Activated CD4-positive, alpha-beta T cell treated with anti-CD3 and anti-CD28 coated beads for 36 hours (primary cell): ENCODE data around the gene MAP3K3. TPM values are rescaled to one million over a fixed set of nuclear protein-coding genes. Genes with fewer than 3 reads are reported as not detected.

Experiments used
- ATAC-seq: fragments of 200-7000 bp; cut with Tn5 transposase; one replicate; pipeline ENCODE4 v1.10.0; 2021; ENCODE audit warnings: mild to moderate bottlenecking, moderate library complexity
- CTCF ChIA-PET: fragments of 350-600 bp; sonication (Branson Sonifier 250); formaldehyde crosslinking; loops from one replicate; lab custom pipeline; 2021; ENCODE audit warnings: antibody characterized with exemption; lab: Charles Lee
- POLR2A ChIA-PET: fragments of 350-600 bp; sonication (Branson Sonifier 250); formaldehyde crosslinking; loops from one replicate; lab custom pipeline; 2021; ENCODE audit warnings: antibody characterized with exemption, inconsistent platforms; lab: Charles Lee
- DNase-seq: peaks from one replicate; pipeline ENCODE4 v3.0.0-alpha.2; 2020
- H3K27ac Mint-ChIP-seq: one replicate; pipeline ENCODE4 v1.8.0; 2021; ENCODE audit warnings: mixed read lengths
- H3K27me3 Mint-ChIP-seq: one replicate; pipeline ENCODE4 v1.8.0; 2021; ENCODE audit warnings: mixed read lengths
- H3K36me3 Mint-ChIP-seq: one replicate; pipeline ENCODE4 v1.8.0; 2021; ENCODE audit warnings: low read depth, mixed read lengths
- H3K4me1 Mint-ChIP-seq: one replicate; pipeline ENCODE4 v1.8.0; 2021; ENCODE audit warnings: mixed read lengths
- H3K4me3 Mint-ChIP-seq: one replicate; pipeline ENCODE4 v1.8.0; 2021; ENCODE audit warnings: mild to moderate bottlenecking, moderate library complexity, mixed read lengths
- H3K9me3 Mint-ChIP-seq: one replicate; pipeline ENCODE4 v1.8.0; 2021; ENCODE audit warnings: low read depth, mixed read lengths
- intact Hi-C, 2 experiments: fragments of 100-400 bp; cut with DNase I in 1 of 2; cut with micrococcal nuclease in 1 of 2; formaldehyde crosslinking; loops; one replicate each; pipeline versions ENCODE4 v1.14.2 to v1.15.1; 2022 to 2024; cut with DNase I, micrococcal nuclease
- total RNA-seq, 2 experiments: library from RNA; stranded (reverse); gene quantifications; one replicate each; pipeline ENCODE4 v1.2.3, GENCODE V29; 2021

MAP3K3 gene
- total RNA-seq, 2 experiments from 2014 or later = 22.4 to 22.9 TPM

GRCh38 chr17:63621229-63621683 lies 961 bp upstream of the MAP3K3 start:
- Mint-ChIP-seq H3K4me3 (peak overlapping the region; percentile 82), H3K27me3 (no peaks in the 10 kb centered on the region), H3K36me3 (no peaks in the 10 kb centered on the region), H3K27ac (peak overlapping the region; percentile 65), H3K4me1 (peaks cover 31% of the 10 kb centered on the region), H3K9me3 (no peaks in the 10 kb centered on the region)
- CTCF ChIA-PET = interaction anchor here (1.0 to 2.8 kb wide), 6 partner anchors 9 to 195 kb away, joined by 4 to 36 read pairs (median 4); no protein-coding TSS in a partner anchor
- ATAC-seq (no peak), DNase-seq (no peak)
- intact Hi-C loops = loop anchor here (1.0 to 10.0 kb wide), 4 partner anchors 120 to 204 kb away; partner anchors contain the start of genes CCDC47 (in 1 of the 2), CYB561 (in 1 of the 2), DDX42 (in 1 of the 2) and FTSJ3 (in 1 of the 2)
- POLR2A ChIA-PET = interaction anchor here (1.0 to 2.3 kb wide), 4 partner anchors 10 to 154 kb away, joined by 3 to 15 read pairs (median 4); no protein-coding TSS in a partner anchor

DNA sequence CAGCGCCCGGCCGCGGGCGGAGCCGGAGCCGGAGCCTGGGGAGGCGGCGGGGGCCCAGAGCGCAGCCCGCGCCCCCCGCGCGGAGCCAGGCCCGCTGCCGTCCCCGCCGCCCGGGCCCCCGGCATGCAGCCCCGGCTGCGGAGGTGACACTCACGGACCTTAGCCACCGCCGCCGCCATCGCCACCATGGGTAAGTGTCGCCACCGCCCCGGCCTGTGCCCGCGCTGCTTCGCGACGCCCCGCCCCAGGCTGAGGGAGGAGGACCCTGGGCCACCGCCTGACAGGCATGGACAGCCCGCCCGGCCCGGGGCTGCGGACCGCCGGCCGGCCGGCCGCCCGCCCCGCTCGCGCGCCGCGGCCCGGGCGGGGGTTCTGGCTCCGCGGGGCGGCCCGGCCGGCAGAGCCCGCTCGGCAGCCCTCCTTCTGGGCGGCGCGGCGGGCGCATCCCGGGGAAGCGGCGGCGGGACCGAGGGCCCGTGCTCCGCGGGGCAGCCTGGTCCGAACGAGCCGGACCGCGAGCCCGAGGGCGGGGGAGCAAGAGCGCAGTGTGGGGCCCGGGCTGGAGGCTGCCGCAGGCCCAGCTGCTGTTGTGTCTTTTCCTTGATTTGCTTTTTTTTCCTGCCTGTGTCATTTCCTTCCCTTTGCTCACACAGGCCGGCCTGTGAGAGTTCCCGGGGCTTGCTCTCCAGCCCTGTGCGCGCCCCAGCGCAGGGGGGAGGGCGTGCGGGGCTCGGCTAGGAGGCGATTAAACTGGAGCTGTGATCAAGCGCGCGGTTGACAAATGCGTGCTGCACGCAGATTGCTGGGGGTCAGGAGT lies 565 bp downstream of the MAP3K3 start:
- ChIA-PET POLR2A (interaction anchor here (0.5 to 2.3 kb wide), 13 partner anchors 11 to 677 kb away, joined by 3 to 15 read pairs (median 5); partner anchors contain the start of genes CCDC47, DCAF7 and DDX42), CTCF (interaction anchor here (0.9 to 2.8 kb wide), 9 partner anchors 10 to 226 kb away, joined by 3 to 36 read pairs (median 4); no protein-coding TSS in a partner anchor)
- H3K4me3 Mint-ChIP-seq = peak overlapping the region; percentile 88
- intact Hi-C loops = loop anchor here (1.0 to 10.0 kb wide), 15 partner anchors 22 to 970 kb away; partner anchors contain the start of genes CCDC47 (in 2 of the 2), CYB561 (in 2 of the 2), FTSJ3 (in 2 of the 2) and PSMC5 (in 2 of the 2)
- H3K4me1 Mint-ChIP-seq = peaks cover 40% of the 10 kb centered on the region
- no peaks in the 10 kb centered on the region for H3K27me3 Mint-ChIP-seq
- DNase-seq = peak; percentile 77
- peak; percentile 13 for ATAC-seq
- H3K36me3 Mint-ChIP-seq = no peaks in the 10 kb centered on the region
- H3K9me3 Mint-ChIP-seq = no peaks in the 10 kb centered on the region
- H3K27ac Mint-ChIP-seq = peak overlapping the region; percentile 90

DNA sequence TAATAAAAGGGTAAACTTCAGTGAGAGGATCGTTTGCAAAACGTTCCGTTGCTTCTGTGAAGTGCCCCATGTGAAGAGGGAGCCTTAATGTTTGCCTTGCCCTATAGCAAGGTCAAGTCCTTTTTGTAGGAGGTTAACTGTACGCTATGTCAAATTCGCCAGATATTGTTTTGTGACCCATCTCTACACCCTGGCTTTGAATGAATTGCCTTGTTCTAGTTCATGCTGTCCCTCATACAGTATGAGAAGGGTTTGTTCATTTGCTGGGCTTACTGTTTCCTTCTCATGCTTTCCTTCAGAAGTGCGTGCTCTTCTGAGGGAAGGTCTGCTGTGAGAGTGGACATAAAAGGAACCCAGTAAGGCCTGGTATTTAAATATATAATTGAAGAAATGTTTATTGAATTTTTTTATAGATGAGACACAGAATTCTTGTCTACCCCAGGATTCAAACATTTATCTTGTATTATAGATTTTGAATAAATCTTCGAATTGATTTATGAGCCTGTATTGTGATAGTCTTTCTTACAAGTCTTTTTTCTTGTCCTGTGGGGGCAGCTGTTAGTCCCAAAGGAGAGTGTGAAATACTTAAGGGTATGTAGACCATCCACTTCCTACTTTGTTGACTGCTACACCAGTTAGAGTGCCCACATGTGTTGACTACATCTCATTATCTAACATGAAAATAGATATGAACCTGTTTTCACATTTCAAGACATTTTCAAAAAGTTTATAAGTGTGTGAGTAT lies 1.7 kb downstream of the MAP3K3 start:
- CTCF ChIA-PET = interaction anchor here (1.0 to 2.8 kb wide), 6 partner anchors 9 to 217 kb away, joined by 4 to 36 read pairs (median 4); no protein-coding TSS in a partner anchor

GRCh38 chr17:63624531-63624880 lies 2.3 kb downstream of the MAP3K3 start:
- H3K27ac Mint-ChIP-seq = no peak overlapping the region
- no peaks in the 10 kb centered on the region for H3K27me3 Mint-ChIP-seq
- H3K9me3 Mint-ChIP-seq = no peaks in the 10 kb centered on the region
- ChIA-PET CTCF (interaction anchor here (1.0 to 3.1 kb wide), 6 partner anchors 9 to 218 kb away, joined by 4 to 10 read pairs (median 4); no protein-coding TSS in a partner anchor), POLR2A (interaction anchor here (0.9 kb wide), 1 partner anchor 13 kb away, joined by 3 read pairs; no protein-coding TSS in a partner anchor)
- H3K36me3 Mint-ChIP-seq = no peaks in the 10 kb centered on the region
- peak overlapping the region; percentile 88 for H3K4me3 Mint-ChIP-seq
- no peak for ATAC-seq
- peaks cover 40% of the 10 kb centered on the region for H3K4me1 Mint-ChIP-seq
- intact Hi-C loops = loop anchor here in 1 of 2 experiments (5.0 to 10.0 kb wide), 3 partner anchors 150 to 200 kb away; partner anchors contain the start of genes CCDC47, CYB561, DDX42 and FTSJ3
- DNase-seq = no peak

More for the DNA sequence above, 1.7 kb downstream of the MAP3K3 start:
- no peaks in the 10 kb centered on the region for H3K36me3 Mint-ChIP-seq
- intact Hi-C loops = loop anchor here (2.0 to 10.0 kb wide), 5 partner anchors 151 to 971 kb away; partner anchors contain the start of genes CCDC47 (in 1 of the 2), CYB561 (in 1 of the 2), DDX42 (in 1 of the 2) and ERN1 (in 1 of the 2)
- POLR2A ChIA-PET = interaction anchor here (0.9 to 2.3 kb wide), 3 partner anchors 12 to 74 kb away, joined by 3 to 15 read pairs (median 3); partner anchors contain the start of gene DCAF7
- no peak for ATAC-seq
- peaks cover 40% of the 10 kb centered on the region for H3K4me1 Mint-ChIP-seq
- H3K4me3 Mint-ChIP-seq = peak overlapping the region; percentile 88
- DNase-seq = no peak
- H3K27me3 Mint-ChIP-seq = no peaks in the 10 kb centered on the region
- H3K27ac Mint-ChIP-seq = no peak overlapping the region
- H3K9me3 Mint-ChIP-seq = no peaks in the 10 kb centered on the region

DNA sequence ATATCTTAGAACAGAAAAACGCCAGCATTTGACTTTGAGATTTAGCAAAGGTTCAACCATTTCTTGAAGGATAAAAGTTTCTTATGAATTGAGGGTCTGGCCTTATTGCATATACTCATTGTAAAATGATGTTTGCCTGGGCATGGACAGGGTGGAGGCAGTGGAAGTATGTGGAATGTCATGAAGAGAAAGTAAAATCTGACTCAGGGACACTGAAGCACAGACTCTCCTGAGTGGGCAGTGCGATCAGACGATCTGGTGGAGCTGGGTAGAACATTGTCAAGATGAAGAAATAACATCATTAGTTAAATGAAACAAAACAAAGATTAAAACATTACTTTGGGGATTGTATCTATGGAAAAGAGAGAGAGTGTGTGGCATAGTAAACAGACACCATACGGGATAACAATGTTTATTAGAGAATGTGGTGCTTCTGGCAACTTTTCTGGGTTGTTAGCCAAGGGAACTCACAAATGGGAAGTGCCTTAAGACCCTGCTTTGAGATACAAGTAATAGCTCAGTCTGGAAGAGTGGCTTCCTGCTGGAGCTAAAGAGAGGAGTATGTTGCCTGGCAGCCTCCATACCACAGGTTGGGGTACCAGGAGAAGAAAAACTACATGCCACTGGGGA lies 4.4 kb downstream of the MAP3K3 start:
- no peaks in the 10 kb centered on the region for H3K9me3 Mint-ChIP-seq
- intact Hi-C loops = loop anchor here in 1 of 2 experiments (10.0 kb wide), 2 partner anchors 148 to 198 kb away; partner anchors contain the start of genes CCDC47, DDX42, FTSJ3 and PSMC5
- POLR2A ChIA-PET = no interaction called here
- no peak overlapping the region for H3K4me3 Mint-ChIP-seq
- ATAC-seq (no peak), DNase-seq (no peak)
- no peaks in the 10 kb centered on the region for H3K36me3 Mint-ChIP-seq
- CTCF ChIA-PET = interaction anchor here (0.5 to 3.1 kb wide), 5 partner anchors 11 to 275 kb away, joined by 3 to 12 read pairs (median 5); no protein-coding TSS in a partner anchor
- no peaks in the 10 kb centered on the region for H3K27me3 Mint-ChIP-seq
- no peak overlapping the region for H3K27ac Mint-ChIP-seq
- H3K4me1 Mint-ChIP-seq = peaks cover 38% of the 10 kb centered on the region

- ChIA-PET CTCF (interaction anchor here (0.8 to 1.7 kb wide), 4 partner anchors 10 to 204 kb away, joined by 4 to 5 read pairs (median 4); no protein-coding TSS in a partner anchor), POLR2A (interaction anchor here (0.6 kb wide), 1 partner anchor 18 kb away, joined by 3 read pairs; no protein-coding TSS in a partner anchor)
- Mint-ChIP-seq H3K9me3 (no peaks in the 10 kb centered on the region), H3K36me3 (peaks cover 13% of the 10 kb centered on the region), H3K27ac (no peak overlapping the region), H3K27me3 (no peaks in the 10 kb centered on the region), H3K4me1 (peaks cover 36% of the 10 kb centered on the region), H3K4me3 (no peak overlapping the region)
- no peak for ATAC-seq
- no peak for DNase-seq
- intact Hi-C loops = loop anchor here in 1 of 2 experiments (10.0 kb wide), 2 partner anchors 145 to 195 kb away; partner anchors contain the start of genes CCDC47, DDX42, FTSJ3 and PSMC5
These were observed 7.4 kb downstream of the MAP3K3 start for GRCh38 chr17:63629627-63630026.

DNA sequence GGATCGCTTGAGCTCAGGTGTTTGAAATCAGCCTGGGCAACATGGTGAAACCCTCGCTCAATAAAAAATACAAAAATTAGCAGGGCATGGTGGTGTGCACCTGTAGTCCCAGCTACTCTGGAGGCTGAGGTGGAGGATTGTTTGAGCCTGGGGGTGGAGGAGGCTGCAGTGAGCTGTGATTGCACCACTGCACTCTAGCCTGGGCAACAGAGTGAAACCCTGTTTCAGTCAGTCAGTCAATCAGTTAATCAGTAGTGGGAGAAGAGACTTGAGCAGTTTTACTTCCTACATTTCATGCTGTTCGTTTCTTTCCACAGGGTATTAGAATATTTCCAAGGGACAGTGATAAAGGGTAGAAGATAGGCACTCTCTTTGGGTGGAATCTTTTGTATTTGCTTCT lies 8.8 kb downstream of the MAP3K3 start:
- Mint-ChIP-seq H3K4me3 (no peak overlapping the region), H3K36me3 (peaks cover 24% of the 10 kb centered on the region), H3K27ac (no peak overlapping the region), H3K27me3 (no peaks in the 10 kb centered on the region), H3K9me3 (no peaks in the 10 kb centered on the region), H3K4me1 (peaks cover 23% of the 10 kb centered on the region)
- ChIA-PET POLR2A (no interaction called here), CTCF (interaction anchor here (0.7 kb wide), 2 partner anchors 11 to 79 kb away, joined by 3 read pairs; no protein-coding TSS in a partner anchor)
- DNase-seq (no peak), ATAC-seq (no peak)
- intact Hi-C loops = no loop called here

DNA sequence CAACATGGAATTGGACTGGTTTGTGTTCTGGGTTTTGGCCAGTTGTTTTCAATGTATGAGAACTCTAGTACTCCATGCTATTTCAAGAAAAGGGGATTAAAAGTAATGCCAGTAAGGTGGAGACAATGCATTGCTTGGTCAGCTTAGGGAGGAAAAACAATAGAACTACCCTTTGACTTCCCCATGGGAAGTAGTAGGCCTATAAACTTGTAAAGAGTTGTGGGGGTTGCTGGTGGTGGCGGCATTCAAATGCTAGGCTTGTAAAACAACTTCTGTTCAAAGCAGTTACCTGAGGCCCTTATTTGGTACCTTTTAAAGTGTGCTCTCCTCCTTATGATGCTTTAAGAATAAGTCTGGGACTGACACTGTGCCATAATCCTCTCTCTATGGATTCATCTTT lies 9.4 kb downstream of the MAP3K3 start:
- DNase-seq (no peak), ATAC-seq (no peak)
- Mint-ChIP-seq H3K36me3 (peaks cover 29% of the 10 kb centered on the region), H3K9me3 (no peaks in the 10 kb centered on the region), H3K27ac (no peak overlapping the region), H3K4me3 (no peak overlapping the region), H3K27me3 (no peaks in the 10 kb centered on the region), H3K4me1 (peaks cover 18% of the 10 kb centered on the region)
- CTCF ChIA-PET = interaction anchor here (0.6 to 0.7 kb wide), 2 partner anchors 57 to 78 kb away, joined by 3 read pairs; no protein-coding TSS in a partner anchor
- POLR2A ChIA-PET = no interaction called here
- intact Hi-C loops = no loop called here

DNA sequence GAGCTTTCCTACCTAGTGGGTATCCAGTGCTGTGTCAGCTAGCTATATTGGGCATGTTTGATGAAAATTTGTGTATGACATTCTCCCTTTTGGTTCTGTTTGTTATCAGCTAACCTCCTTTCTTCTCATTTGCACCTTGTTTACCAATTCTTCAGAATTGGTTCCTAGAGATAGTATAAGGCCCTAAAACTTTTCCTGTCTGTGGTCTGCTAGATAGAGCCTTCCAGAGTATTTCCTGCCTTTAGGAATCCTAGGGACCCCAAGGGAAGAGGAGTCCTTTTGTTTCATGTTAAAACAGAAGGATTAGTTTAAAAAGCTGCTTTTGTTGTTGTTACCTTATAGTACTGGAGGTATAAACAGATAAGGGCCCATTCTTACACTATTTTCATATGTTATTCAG lies 11.5 kb downstream of the MAP3K3 start:
- H3K4me3 Mint-ChIP-seq = no peak overlapping the region
- no peaks in the 10 kb centered on the region for H3K27me3 Mint-ChIP-seq
- DNase-seq = no peak
- POLR2A ChIA-PET = interaction anchor here (0.7 kb wide), 1 partner anchor 43 kb away, joined by 7 read pairs; no protein-coding TSS in a partner anchor
- CTCF ChIA-PET = interaction anchor here (0.6 to 1.4 kb wide), 10 partner anchors 9 to 913 kb away, joined by 3 to 4 read pairs (median 4); partner anchors contain the start of gene MAP3K3
- H3K36me3 Mint-ChIP-seq = peaks cover 29% of the 10 kb centered on the region
- ATAC-seq = no peak
- peaks cover 16% of the 10 kb centered on the region for H3K4me1 Mint-ChIP-seq
- intact Hi-C loops = no loop called here
- no peaks in the 10 kb centered on the region for H3K9me3 Mint-ChIP-seq
- no peak overlapping the region for H3K27ac Mint-ChIP-seq

DNA sequence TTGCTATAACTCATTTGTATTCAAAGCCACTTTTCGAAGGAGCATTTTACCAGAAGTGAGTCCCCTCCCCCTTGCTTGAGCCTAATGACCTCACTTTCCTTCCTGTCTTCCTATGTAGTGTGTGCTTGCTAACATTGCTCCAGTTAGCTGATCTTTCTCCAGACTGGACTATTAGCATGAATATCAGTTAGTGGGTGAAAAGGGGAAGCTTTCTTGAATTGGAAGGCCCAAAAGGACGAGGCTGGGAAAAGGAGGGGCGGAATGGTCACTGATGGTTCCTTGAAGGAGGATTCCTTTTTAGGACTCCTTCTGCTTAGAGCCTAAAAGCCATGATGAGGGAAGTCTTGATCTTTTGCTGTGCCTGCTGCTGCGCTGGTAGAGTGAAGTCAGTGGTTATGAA lies 11.9 kb downstream of the MAP3K3 start:
- intact Hi-C loops = no loop called here
- H3K4me1 Mint-ChIP-seq = peaks cover 20% of the 10 kb centered on the region
- ATAC-seq (peak; percentile 19), DNase-seq (no peak)
- peaks cover 29% of the 10 kb centered on the region for H3K36me3 Mint-ChIP-seq
- POLR2A ChIA-PET = no interaction called here
- CTCF ChIA-PET = interaction anchor here (0.6 to 2.7 kb wide), 6 partner anchors 10 to 913 kb away, joined by 3 to 16 read pairs (median 4); partner anchors contain the start of gene MAP3K3
- H3K27me3 Mint-ChIP-seq = no peaks in the 10 kb centered on the region
- peak overlapping the region; percentile 73 for H3K27ac Mint-ChIP-seq
- H3K4me3 Mint-ChIP-seq = no peak overlapping the region
- no peaks in the 10 kb centered on the region for H3K9me3 Mint-ChIP-seq
